ENCODE results near the gene HEY2.
A peak's percentile ranks its signal among the peaks of the same experiment; 100 is the strongest.
"Not testable (repeated sequence)": the region's sequence is repeated elsewhere in the genome, so short reads cannot be mapped to it uniquely, and the experiment has no call there.

Gene HEY2

DNA sequence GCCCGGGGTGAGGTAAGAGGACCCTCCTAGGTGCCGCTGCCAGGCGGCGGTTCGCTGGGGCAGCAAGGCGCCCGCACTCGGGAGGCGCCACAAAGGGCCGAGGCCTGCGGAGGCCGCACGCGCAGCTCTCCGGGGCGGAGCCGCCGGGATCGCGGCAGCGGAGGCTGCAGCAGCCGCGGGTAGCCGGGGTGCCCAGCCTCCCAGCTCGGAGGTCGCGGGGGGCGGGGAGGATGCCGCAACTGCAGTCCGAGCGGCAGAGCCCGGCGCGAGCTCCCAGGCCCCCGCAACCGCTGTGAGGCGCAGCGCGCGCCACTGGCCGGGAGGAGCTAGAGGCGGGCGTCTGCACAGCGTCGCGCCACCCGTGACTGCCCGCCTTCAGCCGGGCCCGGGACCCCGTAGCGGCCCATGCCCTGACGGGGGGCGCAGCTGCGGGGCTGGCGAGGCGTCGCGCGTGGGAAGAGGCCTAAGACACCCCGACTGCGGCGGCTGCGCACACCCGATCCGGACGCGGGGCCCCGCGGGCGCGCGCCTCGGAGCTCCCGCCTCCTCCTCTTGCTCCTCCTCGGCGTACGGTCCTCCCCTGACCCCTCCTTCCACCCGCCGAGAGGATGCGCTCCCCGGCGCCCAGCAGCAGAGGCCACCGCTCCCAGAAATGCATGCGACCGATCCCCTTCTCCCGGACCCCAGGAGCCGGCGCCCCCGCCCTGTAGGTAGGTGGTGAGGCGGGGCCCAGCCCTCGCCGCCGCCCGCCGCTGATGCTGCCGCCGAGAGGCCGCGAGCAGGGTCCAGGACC is 41.1 kb downstream of the HEY2 start, which contains the start of gene NCOA7:
NCOA7 (plus strand) TSS at position 603 of the 793 bp plus-strand sequence. CDS start 24,395 bp downstream, outside the sequence.
- DNase-seq: peak; percentile 58 to 96 (median 90)
- intact Hi-C loops (cut with DNase I): loop anchor here (2.0 to 10.0 kb wide), 2 partner anchors 54 to 166 kb away; partner anchors contain the start of gene HINT3

- intact Hi-C loops (cut with DNase I): loop anchor here (2.0 to 10.0 kb wide), 2 partner anchors 54 to 166 kb away; partner anchors contain the start of gene HINT3
- DNase-seq: peak; percentile 40 to 89 (median 72)
Measured at GRCh38 chr6:125791151-125791819, 41.9 kb downstream of the HEY2 start.

GRCh38 chr6:125791820-125792165 is 42.4 kb downstream of the HEY2 start:
- DNase-seq: no peak
- intact Hi-C loops (cut with DNase I): loop anchor here (2.0 to 10.0 kb wide), 2 partner anchors 53 to 165 kb away; partner anchors contain the start of gene HINT3

- intact Hi-C loops (cut with DNase I): loop anchor here (10.0 kb wide), 1 partner anchor 53 kb away; no protein-coding TSS in a partner anchor
- no peak for DNase-seq
Measured at GRCh38 chr6:125792172-125792571, 42.7 kb downstream of the HEY2 start.

DNA sequence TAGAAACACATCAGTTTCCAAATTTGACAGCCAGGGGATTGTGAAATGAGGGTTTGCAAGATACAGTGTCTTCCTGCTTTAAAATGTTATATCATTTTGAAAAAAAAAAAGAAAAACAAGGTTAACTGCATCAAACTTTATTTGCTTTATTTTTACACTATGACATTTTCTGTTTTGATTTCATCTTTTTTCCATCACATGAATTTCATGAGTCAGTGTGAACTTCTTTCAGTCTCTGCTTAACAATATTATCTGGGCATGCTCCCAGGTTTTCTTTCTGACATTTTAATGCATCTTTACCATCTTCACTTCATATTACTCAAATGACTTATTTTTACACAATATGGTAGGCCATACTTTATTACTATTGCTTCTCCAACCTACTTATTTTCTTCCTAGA is 43.2 kb downstream of the HEY2 start:
- intact Hi-C loops (cut with DNase I): loop anchor here (10.0 kb wide), 1 partner anchor 52 kb away; no protein-coding TSS in a partner anchor
- no peak for DNase-seq

GRCh38 chr6:125793280-125793679 is 43.8 kb downstream of the HEY2 start:
- intact Hi-C loops (cut with DNase I): loop anchor here (10.0 kb wide), 1 partner anchor 52 kb away; no protein-coding TSS in a partner anchor
- DNase-seq: peak in 30 of 42 donors; percentile 15 to 77 (median 47)

GRCh38 chr6:125793863-125794262 is 44.4 kb downstream of the HEY2 start:
- DNase-seq: no peak
- intact Hi-C loops (cut with DNase I): loop anchor here (10.0 kb wide), 1 partner anchor 51 kb away; no protein-coding TSS in a partner anchor

DNA sequence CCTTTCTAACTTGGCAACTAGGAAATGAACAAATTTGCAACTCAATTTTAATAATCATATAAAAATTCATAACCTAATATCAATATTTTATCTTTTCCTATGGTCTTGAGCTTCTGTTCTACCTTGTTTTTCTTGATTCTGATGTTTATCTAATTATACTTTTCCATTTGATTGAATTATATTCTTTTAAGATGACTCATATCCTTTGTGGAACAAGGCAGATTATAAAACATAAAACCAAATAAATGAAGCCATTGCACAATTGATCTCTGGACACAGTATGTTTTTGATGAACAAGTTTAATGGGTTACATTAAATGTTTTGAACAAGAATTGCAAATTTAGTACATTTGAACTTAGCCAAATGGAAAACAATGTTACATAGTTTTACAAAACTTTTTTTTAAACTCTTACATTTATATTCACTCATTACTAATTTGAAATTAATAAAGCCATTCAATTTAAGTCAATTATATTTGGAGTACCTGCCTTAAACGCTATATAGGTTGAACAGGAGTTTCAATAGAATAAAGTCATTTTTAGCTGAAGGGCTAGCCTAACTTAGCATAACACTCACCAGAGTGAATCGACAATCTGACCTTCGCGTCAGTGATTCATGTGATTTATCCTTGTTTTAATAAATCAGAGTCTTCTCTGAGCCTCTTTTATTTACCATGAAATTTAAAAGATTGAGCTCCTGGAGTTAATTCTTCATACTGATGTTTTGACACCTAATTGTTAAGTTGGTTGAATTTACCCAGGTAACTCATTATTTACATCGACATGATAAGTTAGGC is 45.1 kb downstream of the HEY2 start:
- no peak for DNase-seq
- intact Hi-C loops (cut with DNase I): loop anchor here (10.0 kb wide), 1 partner anchor 50 kb away; no protein-coding TSS in a partner anchor

DNA sequence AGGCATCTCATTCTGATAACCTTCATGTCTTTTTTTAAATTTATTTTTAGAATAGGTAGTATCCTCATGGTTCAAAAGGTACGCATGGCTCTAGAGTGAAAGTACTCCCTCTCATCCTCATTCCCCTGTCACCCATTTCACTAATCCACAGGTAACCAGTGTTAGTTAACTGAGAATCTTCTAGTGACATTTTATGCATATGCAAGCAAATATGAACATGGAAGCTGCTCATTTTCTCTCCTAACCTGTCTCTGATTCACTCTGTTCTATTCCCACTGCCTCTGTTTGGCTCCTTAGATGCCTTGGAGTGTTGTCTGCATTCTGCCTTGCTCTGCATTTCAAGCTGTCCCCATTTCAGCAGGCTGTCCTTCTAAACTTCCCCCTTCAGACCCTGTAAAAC is 45.9 kb downstream of the HEY2 start:
- DNase-seq: no peak
- intact Hi-C loops (cut with DNase I): loop anchor here (10.0 kb wide), 1 partner anchor 50 kb away; no protein-coding TSS in a partner anchor

DNA sequence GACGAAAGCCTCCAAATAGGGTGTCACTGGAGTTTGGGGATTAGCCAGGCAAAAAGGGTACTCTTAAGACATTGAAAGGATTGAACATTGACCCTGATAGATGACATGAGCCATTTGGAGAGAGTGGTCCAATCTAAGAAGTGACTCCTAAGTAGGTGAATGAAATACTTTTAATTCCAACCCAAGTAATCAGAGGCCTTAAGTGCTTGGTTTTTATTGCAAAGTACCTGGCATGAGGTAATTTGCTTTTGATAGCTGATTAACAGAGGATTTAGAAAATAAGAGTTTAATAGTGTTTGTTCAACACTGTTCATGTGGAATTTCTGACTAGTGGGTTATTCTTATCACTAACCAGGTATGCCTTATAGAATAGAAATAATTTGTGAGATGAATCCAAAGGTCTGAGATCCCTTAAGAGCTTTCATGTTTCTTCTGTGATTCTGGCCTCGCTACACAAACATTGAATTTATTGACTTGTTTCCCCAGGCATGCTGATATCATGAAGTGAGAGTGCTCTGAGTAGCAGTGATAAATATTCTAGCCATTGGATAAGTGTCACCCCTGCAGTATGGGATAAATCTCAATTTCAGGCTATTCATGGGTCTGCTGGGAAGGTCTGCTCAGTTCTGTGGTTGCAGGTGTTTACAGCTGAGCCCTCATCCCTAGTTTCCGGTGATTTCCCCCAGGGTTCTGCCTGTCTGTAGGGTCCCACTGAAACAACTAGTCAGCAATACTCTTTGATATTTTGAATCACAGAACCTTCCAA is 47.9 kb downstream of the HEY2 start:
- intact Hi-C loops (cut with DNase I): loop anchor here (10.0 kb wide), 1 partner anchor 47 kb away; no protein-coding TSS in a partner anchor
- DNase-seq: no peak

DNA sequence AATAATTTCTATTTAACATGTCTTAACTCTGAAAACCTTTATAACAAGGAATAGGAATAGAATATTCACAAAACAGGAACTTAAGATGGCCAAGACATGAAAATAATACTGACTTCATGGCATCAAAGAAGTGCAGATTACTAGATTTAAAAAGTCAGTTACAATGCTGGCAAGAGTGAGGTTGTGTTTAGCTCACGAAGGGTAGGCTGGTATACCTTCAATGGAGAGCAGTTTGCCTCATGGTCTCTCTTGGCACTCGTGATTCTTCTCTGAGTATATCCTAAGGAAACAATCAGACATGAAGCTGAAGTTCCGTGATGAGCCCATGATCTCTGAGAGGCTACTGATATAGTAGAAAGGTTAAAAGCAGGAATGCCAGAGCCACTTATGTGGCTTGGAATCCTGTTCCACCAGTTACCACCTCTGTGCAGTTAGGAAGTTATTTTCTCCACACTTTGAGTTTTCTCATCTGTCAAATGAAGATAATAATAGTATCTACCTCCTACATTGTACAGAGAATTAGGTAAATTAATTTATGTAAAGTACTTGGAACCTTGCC is 48.5 kb downstream of the HEY2 start:
- no peak for DNase-seq
- intact Hi-C loops (cut with DNase I): loop anchor here (10.0 kb wide), 1 partner anchor 47 kb away; no protein-coding TSS in a partner anchor

DNA sequence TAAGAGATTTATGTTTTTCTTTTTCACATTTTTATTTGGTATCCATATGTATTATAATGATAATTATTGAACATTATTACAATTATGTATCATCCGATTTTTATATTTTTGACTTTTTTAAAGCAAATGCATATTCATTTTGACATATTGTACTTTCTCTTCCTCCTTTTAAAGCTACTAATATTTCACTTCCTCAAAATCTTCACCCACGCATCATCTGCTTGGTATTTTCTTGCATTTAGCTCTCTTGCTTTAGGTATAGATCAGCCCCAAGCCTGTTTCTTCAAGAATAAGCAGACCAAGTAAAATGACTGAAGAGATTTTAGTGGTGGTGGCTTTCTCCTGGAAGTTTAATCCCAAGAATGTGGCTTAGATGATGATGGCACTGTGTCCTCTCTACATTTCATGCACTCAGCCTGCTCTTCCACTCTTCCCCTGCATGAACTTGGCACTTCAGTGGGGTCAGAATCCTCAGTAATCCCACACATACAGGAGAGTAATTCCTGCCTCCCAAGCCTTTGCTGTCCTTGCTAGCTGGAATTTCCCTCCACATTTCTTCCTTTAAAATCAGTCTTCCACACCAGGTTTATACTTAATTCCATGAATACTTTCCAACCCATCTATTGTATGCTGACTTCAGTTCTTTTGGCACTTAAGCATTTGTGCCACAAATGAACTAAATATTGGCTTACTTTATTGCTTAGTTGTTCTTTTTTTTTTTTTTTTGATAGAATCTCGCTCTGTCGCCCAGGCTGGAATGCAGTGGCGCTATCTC is 49.5 kb downstream of the HEY2 start:
- intact Hi-C loops (cut with DNase I): loop anchor here (10.0 kb wide), 1 partner anchor 46 kb away; no protein-coding TSS in a partner anchor
- DNase-seq: no peak

DNA sequence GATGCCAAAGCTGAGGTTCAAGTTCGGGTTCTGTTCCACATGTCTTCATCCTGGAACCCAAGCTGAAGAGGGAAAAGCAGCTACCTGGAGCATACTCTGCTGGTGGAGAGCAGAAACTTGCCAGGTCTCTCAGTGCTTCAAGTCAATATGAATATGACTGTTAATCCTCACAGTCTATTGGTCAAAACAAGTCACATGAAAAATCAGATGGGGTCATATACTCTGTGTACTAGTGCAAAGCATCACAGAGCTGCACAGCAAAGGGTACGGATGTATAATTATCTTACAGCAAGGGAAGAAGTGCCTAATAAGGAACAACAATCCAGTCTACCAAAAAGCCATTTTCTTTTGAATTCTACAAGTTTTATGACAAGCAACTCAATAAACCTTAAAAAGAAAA is 53.0 kb downstream of the HEY2 start:
- intact Hi-C loops (cut with DNase I): no loop called here
- DNase-seq: no peak

DNA sequence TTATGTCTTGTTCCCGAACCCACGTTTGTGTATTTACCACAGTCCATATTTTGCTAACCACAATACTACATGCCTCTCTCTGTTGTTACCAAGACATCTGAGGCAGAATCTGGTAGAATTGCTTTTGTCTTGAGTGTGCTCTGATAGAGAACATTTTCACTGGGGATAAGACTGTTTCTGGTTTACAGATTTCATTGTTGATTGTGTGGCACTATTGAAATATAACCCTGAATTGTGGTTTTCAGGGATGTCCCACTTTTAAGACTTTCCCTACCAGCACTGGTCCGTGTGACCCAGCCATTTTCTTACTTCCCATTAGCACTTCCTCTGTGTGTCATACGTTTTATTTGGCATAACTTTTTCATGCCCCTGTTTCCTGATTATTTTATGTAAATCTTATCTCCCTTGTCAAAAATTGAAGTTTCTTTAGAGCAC is 53.5 kb downstream of the HEY2 start:
- no peak for DNase-seq
- intact Hi-C loops (cut with DNase I): no loop called here

- intact Hi-C loops (cut with DNase I): no loop called here
Measured at GRCh38 chr6:125804264-125804663, 54.8 kb downstream of the HEY2 start.

GRCh38 chr6:125804866-125805425 is 55.5 kb downstream of the HEY2 start:
- intact Hi-C loops (cut with DNase I); DNase-seq: not testable (repeated sequence)

More at GRCh38 chr6:125804264-125804663, 54.8 kb downstream of the HEY2 start:
- no peak for DNase-seq

GRCh38 chr6:125806813-125807212 is 57.4 kb downstream of the HEY2 start:
- intact Hi-C loops (cut with DNase I): no loop called here
- no peak for DNase-seq

Measured in head of caudate nucleus (tissue), 42 donors.